Pulmonary artery endothelial cell (primary cell): ENCODE measurements around the gene TALDO1. TPM values are rescaled to one million over a fixed set of nuclear protein-coding genes. Genes with fewer than 3 reads are reported as not detected.
"Not testable (repeated sequence)": the region's sequence is repeated elsewhere in the genome, so short reads cannot be mapped to it uniquely, and the experiment has no call there.

Experiments
- DNase-seq: peaks from one replicate; pipeline ENCODE4 v3.0.0-alpha.2; 2011; ENCODE audit warnings: low read depth, low spot score
- total RNA-seq: library from RNA; depleted of rRNA; stranded (reverse); fragments of >200 nt; gene quantifications from 2 replicates; pipeline ENCODE4 v1.2.3, GENCODE V29; 2014

TALDO1 gene
- total RNA-seq, 1 donor from 2014 or later, result 283 TPM

DNA sequence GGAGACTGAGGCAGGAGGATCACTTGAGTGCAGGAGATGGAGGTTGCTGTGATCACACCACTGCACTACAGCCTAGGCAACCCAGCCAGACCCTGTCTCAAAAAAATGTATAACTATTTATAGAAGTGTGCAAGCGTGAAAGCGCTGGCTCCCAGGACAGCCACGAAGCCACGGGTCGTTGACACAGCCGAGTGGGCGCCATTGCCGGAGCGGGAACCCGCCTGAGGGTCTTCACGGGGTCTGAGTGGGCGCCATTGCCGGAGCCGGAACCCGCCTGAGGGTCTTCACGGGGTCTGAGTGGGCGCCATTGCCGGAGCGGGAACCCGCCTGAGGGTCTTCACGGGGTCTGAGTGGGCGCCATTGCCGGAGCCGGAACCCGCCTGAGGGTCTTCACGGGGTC lies 12.7 kb upstream of the TALDO1 start:
- not testable (repeated sequence) for DNase-seq

DNA sequence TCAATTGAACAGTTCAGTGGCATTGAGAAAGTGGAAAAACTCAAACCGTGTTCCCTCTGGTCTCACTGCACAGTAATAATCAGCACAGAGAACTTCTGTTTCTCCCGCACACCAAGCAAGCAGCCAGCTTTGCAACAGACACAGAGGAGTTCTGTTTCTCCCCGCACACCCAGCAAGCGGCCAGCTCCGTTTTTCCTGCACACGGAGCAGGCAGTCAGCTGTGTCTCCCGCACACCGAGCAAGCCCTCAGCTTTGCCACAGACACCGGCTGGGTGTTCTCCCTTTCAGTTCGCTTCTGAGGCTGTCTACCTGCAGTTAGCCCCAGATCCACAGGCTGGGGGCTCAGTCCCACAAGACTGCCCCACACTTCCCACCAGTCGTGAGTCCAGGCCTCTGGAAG lies 9.9 kb upstream of the TALDO1 start:
- DNase-seq, result no peak

DNA sequence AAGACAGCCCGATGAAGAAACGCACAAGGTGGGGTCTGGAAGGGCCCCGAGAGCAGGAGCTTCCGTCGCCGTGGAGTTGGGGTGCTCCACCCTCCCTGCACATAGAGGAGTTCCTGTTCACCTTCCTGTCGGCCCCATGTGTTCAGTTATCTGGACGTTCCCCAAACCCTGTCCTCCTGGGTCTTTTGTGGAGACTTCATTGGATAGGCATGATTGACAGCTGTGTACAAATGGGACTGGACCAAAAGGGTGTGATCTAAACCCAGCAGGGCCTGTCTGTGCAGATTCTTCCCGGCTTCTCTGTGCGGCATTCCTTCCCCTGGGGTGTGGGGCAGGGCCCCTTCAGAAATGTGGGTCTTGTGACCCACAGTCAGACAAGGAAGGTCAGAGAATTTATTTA lies 9.4 kb upstream of the TALDO1 start:
- DNase-seq, result not testable (repeated sequence)

DNA sequence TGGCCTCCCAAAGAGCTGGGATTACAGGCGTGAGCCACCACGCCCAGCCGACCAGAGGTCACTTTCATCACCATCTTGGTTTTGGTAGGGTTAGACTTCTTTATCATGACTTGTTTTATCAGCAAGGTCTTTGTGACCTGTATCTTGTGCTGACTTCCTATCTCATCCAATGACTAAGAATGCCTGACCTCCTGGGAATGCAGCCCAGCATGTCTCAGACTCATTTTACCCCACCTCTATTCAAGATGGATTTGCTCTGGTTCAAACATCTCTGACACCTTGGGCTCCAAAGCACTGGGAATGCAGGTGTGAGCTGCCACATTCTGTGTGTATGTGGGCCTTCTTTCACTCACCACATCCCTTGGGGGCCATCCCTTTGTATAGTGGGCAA lies 5.1 kb upstream of the TALDO1 start:
- DNase-seq, result no peak

DNA sequence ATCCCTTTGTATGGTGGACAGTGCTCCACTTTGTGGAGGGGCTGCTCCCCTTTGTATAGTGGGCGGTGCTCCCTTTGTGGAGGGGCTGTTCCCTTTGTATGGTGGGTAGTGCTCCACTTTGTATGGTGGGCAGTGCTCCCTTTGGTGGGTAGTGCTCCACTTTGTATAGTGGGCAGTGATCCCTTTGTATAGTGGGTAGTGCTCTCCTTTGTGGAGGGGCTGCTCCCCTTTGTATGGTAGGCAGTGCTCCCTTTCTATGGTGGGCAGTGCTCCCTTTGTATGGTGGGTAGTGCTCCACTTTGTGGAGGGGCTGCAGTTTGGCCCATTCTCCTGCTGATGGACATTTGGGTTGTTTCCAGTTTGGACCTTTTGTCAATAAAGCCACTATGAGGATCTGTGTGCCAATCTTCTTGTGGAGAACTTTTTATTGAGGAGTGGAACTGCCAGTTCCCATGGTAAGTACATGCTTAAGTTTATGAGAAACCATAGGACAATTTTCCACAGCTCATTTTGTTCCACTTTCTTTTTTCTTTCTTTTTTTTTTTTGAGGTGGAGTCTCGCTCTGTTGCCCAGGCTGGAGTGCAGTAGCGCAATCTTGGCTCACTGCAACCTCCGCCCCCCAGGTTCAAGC lies 4.6 kb upstream of the TALDO1 start:
- DNase-seq, result no peak

DNA sequence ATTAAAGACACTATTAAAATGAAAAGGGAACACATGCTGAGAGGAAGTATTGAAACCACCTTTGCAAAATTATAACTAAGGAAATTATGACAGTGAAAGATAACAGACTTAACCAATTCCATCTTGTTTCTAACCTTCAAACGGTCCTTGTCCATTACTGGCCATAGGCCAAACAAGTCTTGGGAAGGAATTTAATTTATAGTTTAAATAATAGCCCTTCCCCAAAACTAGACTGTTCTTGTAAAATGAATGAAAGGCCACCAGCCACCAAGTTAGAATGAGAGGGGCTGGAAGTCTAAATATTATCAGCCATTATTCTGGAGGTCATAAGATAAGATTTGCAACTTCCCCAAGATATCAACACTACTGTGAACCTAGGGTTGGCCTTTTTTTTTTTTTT lies 1.8 kb upstream of the TALDO1 start:
- DNase-seq, result no peak

DNA sequence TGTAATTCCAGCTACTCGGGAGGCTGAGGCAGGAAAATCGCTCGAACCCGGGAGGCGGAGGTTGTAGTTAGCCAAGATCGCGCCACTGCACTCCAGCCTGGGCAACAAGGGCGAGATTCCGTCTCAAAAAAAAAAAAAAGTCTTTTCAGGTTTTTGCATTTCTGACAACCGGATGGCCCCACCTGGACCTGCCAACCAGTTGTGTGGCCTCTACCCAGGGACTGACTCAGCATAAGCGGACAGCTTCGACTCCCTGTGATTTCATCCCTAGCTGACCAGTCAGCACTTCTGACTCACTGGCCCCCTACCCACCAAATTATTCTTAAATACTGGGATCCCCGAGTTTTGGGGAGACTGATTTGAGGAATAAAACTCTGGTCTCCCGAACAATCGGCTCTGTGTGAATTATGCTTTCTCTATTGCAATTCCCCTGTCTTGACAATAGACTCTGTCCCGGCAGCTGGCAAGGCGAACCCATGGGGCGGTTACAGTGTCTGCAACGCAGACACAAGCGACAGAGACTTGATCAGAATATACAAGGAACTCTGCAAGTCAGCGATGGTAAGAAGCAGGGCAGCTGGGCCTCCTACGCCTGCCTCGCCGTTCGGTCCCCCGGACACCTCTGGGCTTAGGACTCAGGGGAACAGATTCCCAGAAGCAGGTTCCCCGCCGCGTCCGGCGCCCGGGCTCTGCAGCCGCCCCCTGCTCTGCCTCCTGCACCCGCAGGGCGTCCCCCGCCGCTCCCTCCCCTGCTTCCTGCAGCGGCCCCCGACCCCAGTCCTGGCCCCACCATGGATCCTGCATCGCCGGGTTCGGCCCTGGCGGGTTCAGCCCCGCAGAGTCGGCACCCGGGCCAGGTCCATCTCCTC lies 741 bp upstream of the TALDO1 start:
- no peak for DNase-seq

DNA sequence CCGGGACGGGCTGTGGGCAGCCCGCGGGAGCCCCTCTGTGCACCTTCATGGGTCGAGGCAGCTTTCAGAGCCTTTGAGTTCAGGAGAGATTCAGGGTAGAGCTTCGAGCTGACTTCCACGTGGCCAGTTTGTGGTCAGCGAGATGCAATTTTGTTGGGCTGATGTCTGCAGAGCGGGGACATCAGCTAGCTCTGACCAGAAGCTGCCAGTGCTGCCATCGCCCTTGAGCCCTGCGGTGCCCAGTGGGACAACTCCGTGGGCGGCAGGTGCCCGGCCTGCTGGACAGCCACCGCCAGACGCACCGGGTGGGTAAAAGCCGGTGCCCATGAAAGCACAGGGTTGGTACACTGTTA lies 719 bp downstream of the TALDO1 start:
- DNase-seq, result no peak

DNA sequence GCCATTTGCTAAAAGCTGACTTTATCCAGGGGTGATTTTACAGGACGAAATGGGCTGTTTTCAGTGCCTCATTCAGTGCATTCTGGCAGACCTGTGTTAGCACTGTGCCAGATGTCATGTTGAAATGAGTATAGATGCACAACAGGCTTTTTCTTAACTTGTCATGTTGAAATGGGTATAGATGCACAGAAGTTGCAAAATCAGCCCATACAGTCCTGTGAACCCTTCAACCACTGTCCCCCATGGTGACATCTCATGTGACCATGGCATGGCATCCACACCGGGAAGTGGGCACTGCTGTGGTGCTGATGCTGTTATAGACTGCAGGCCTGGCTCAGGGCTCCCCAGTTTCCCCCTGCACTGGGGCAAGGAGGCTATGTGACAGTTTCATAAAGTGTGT lies 2.5 kb downstream of the TALDO1 start:
- DNase-seq, result no peak

DNA sequence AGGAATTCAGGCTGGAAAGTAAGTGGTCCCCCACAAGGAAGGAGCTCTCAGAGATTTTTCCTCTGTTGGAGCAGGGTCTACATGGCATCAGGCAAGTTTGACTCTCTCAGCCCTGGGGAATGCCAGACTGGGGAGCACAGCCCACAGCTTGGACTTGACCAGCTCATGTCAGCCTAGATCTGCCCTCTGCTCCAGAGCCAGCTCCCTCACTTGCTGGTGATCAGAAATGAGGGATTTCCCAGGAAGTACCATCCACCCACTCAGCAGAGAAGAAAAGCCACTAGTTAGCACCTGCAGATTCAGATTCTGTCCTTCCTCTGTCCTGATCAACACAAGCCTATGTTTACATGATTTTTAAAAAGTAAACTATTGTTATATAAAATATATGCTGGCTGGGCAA lies 13.0 kb downstream of the TALDO1 start:
- no peak for DNase-seq

DNA sequence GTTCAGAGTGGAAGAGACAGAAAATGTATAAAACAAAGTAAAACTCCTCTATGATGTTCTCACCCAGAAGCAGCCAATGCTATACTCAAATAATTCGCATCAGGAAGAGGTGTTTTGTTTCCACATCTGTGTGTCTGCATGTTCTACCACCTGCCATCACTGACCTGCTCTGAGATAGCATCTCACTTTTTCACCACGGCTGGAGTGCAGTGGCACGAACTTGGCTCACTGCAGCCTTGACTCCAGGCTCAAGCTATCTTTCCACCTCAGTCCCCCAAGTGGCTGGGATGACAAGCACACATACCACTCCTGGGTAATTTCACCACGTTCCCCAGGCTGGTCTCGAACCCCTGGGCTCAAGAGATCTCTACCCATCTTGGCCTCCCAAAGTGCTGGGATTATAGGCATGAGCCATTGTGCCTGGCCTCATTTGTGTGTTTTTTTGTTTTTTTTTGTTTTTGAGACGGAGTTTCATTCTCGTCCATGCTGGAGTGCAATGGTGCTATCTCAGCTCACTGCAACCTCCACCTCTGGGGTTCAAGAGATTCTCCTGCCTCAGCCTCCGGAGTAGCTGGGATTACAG lies 14.4 kb downstream of the TALDO1 start:
- DNase-seq, result no peak

DNA sequence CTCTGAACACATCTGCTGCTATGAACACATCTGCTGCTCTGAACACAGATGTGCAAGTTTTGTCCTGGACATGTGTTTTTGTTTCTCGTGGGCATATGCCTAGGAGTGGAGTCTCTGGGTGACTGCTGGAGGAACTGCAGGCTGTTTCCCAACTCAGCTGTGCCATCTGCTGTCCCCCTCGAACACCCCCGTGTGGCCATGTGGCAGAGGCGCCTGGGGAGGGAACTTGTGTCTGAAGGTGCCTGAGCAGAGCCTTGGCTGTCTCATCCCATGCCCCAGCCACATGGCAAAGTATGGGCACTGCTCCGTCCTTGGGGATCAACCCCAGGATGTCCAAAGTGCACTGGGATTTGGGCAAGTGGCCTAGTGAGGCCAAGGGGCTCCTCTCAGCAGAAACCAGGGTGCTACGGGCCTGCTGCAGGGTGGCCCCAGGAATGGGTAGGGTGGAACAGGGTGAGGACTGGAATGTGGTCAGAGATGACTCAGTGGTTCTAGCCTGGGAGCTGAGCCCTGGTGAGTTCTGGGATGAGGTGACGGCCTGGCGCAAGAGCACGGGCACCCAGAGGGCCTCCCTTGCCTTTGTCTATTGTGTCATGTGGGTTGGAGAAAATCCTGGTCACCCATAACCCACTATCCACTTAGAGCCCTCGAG lies 15.3 kb downstream of the TALDO1 start:
- DNase-seq, result no peak

DNA sequence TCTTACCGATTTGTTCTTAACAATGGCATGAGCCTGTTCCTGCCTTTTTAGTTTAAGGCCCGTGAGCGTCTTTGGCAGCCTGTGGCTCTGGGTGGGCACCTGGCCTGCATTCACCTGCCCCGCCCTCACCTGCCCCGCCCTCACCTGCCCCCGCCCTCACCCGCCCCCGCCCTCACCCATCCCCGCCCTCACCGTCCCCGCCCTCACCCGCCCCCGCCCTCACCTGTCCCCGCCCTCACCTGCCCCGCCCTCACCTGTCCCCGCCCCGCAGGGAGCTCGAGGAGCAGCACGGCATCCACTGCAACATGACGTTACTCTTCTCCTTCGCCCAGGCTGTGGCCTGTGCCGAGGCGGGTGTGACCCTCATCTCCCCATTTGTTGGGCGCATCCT lies 15.8 kb downstream of the TALDO1 start:
- no peak for DNase-seq

DNA sequence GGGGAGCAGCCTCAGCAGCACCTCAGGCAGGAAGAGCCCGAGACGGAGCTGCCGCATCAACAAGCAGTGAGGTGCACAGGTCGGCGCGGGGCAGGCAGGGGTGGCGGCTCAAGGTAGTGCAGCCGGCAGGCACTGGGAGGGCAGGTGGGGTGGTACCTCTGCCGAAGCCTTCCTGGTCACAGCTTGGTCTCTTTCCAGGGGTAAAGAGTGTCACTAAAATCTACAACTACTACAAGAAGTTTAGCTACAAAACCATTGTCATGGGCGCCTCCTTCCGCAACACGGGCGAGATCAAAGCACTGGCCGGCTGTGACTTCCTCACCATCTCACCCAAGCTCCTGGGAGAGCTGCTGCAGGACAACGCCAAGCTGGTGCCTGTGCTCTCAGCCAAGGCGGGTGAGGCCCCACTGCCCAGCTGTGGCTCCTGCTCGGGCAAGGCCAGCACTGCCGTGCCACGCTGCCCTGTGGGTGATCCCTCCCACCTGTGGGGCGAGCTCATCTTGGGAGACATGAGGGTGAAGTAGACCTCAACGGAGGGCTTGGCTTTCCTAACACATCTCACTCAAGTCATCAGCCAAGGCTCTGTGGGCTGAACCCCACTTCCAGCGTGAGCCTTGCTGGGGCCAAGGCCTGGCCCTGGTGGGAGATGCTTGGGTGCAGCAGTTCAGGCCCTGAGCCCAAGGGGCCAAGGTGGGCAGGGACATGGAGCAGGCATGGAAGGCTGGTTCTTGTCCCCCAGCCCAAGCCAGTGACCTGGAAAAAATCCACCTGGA lies 16.5 kb downstream of the TALDO1 start:
- no peak for DNase-seq

DNA sequence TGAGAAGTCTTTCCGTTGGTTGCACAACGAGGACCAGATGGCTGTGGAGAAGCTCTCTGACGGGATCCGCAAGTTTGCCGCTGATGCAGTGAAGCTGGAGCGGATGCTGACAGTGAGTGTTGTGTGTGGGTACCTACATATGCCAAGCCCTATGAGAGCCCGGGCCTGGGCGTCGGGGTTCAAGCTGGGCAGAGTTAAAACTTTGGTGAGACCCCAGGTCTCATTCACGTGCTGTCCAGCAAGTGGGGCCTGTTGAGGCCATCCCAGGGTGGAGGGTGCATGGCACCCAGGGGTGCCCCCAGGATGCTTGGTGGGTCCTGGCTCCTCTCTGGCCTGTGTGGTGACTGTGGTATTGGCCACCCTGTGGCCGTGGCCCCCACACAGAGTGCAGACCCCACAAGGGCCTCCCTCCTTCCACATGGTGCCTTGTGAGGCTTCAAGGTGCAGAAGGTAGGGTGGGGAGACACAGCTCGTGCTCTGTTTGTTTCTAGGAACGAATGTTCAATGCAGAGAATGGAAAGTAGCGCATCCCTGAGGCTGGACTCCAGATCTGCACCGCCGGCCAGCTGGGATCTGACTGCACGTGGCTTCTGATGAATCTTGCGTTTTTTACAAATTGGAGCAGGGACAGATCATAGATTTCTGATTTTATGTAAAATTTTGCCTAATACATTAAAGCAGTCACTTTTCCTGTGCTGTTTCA lies 17.2 kb downstream of the TALDO1 start:
- DNase-seq, result no peak

DNA sequence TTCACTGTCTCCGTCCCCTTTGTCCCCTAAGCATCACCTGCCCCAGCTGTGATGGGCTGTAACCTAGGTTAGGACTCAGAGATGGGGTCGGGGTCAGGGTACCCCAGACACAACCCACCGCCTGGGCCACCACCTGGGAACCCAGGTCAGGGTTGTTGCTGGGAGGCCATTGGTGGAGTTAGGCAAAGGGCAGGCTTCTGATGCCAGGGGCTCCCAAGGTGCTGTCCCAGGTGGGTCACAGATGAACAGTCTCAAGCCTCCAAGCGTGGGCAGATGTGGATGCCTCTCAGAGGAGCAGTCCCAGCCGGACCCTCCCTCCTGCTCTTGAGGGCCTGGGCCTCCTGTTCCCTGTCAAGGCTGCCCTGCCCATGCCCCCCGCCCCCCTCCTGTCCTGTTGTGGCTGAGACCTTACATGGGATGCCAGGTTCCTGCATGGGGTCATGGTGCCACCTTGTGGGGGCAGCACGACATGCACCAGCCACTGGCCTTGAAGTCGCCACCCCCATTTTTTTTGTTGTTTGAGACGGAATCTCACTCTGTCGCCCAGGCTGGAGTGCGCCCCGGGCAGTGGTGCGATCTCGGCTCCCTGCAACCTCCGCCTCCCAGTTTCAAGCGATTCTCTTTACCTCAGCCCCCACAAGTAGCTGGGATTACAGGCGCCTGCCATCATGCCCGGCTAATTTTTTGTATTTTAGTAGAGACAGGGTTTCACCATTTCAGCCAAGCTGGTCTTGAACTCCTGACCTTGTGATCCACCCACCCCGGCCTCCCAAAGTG lies 17.9 kb downstream of the TALDO1 start:
- DNase-seq, result no peak

DNA sequence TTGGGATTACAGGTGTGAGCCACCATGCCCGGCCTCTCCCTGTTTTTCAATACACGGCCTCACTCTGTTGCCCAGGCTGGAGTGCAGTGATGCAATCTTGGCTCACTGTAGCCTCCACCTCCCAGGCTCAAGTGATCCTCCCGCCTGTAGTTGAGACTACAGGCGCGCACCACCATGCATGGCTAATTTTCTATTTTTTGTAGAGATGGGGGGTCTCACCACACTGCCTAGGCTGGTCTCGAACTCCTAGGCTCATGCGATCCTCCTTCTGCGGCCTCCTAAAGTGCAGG lies 18.5 kb downstream of the TALDO1 start:
- no peak for DNase-seq

DNA sequence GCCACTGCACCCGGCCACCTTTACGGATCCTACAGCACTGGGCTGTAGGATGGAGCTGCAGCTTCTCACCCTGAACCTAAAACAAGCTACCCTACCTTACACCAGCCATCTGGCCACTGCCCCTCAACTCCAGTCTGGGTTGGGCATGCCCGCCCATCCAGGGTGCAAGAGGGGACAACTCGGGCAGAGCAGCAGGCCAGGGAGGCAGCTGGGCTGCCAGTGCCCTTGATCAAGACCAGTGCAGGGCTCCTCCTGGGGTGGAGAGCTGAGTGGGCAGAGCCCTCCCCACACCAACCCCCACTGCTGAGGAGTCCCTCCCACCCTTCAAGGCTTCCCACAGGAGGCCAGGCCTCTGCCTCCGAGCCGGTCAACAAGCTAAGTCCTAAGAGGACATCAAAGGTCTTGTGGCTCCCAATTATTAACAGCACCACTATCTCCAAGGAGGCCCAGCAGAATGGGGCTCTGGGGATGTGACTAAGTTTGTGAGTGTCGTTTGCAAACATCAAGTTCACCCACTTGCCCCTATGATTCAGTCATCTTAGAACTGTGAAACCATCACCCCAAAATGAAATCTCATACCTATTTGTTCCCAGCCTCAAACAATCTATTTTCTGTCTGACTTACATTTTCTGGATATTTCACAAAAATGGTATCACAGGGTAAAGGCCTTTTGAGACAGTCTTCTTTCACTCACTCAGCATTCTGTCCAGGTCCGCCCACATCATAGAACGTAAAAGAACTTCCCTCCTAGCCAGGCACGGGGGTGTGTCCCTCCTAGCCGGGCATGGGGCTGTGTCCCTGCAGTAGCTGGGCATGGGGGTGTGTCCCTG lies 19.1 kb downstream of the TALDO1 start:
- no peak for DNase-seq

DNA sequence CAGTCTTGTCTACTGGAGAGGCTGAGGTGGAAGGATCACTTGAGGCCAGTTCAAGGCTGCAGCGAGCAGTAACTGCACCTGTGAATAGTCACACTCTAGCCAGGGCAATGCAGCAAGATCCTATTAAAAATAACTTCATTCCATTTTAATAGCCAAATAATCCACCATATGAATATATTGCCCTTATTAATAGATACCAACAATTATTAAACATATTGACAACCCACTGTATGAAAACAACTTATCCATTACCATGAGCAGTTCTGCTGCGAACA lies 19.6 kb downstream of the TALDO1 start:
- DNase-seq, result no peak

DNA sequence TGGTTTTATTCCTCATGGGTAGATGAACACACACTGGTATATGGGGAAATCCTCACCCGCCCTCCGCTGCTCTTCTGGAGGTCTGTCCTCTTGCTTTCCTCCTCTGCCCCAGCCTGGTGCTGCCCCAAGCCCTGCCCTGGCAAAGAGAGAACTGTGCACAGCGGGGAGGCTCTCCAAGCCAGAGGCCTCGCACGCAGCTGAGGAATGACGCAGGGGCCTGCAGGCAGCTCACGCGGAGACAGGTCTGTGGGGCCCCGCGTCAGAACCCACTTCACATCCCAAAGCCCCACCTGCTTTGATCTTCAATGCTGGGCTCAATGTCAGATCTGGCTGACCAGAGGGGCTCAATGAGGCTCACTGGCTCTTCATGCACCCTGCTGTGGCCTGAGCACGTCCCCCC lies 20.0 kb downstream of the TALDO1 start:
- DNase-seq, result no peak
